Embryonic facial prominence (tissue), 1 donor: ENCODE measurements around the gene CBX1.
"Not testable (repeated sequence)": the region's sequence is repeated elsewhere in the genome, so short reads cannot be mapped to it uniquely, and the experiment has no call there.

Experiments
- DNase-seq: peaks from one replicate; pipeline ENCODE4 v3.0.0-alpha.2; 2016; ENCODE audit errors: extremely low spot score

CBX1 gene

DNA sequence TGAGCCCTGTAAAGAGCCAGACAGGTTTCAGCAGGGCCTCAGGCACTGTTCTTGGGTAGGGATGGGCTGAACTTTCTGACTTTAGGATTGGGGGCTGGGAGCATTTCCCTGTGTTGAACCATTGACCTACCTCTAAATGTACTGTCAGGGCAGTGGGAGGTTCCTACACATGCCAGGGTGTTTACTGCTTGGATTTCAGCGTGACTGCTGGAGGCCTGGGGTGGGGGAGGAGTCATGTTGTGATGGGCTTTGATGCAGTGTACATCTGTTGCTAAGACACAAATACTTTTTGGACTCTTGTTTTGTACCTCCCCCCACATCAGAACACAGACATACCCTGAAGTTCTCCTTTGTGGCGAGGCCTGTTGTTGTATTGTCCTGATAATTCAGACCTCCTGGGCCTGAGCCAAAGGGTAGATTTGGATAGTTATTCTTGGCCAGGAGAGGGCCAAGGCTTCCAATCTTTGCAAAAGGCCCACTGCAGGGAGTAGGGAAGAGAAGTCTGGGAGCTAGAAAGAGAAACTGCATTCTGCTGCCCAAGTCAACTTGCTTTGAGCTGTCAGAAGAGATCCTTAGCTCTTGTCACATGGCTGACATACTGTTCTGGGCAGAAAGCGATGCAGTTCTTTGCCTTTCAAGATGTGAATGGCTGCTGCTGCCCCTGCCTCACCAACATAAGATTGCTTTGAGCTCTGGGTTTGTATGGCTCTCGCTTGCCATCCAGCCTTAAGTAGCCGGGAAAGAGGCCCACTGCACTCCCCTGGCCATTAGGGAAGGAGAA lies 49.4 kb downstream of the CBX1 start:
- peak; percentile 56 for DNase-seq

DNA sequence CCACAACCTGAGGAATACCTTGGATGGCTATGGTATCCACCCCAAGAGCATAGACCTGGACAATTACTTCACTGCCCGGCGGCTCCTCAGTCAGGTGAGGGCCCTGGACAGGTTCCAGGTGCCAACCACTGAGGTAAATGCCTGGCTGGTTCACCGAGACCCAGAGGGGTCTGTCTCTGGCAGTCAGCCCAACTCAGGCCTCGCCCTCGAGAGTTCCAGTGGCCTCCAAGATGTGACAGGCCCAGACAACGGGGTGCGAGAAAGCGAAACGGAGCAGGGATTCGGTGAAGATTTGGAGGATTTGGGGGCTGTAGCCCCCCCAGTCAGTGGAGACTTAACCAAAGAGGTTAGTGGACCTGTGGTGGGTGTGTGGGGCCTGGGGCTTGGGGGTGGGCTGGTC lies 50.0 kb downstream of the CBX1 start:
- DNase-seq = no peak

DNA sequence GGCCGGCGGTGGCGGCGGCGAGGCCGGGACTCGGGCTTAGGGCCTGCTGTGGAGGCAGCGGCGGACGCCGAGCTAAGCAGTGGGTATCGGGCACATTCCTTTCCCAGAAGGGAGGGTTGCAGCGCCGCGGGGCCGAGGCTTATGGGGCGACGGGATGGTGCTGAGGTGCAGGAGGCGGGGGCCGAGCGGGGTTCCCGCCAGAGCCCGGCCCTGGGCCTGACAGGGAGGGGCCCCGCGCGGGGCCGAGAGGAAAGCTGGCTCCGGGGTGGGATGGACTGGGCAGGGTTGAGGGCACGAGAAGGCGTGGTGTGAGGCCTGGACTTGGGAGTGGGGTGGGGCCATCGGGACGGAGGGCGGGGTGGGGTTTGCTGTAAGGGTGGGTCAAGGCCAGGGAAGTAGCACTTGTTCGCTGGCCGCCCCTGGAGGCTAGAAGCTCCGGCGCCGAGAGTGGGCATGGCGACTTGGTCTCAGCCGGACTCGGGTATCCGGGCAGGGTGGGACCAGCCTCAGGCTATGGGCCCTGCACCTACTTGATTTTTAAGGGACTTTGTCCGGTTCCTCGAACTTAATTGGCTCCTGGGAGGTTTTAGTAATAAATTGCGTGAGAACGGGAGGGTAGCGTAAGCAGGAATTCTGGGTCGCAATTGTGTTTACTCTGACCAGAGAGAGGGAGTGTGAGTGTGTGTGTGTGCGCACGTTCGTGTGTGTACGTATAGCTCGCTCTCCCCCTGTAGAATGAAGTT lies 52.7 kb downstream of the CBX1 start:
- no peak for DNase-seq

DNA sequence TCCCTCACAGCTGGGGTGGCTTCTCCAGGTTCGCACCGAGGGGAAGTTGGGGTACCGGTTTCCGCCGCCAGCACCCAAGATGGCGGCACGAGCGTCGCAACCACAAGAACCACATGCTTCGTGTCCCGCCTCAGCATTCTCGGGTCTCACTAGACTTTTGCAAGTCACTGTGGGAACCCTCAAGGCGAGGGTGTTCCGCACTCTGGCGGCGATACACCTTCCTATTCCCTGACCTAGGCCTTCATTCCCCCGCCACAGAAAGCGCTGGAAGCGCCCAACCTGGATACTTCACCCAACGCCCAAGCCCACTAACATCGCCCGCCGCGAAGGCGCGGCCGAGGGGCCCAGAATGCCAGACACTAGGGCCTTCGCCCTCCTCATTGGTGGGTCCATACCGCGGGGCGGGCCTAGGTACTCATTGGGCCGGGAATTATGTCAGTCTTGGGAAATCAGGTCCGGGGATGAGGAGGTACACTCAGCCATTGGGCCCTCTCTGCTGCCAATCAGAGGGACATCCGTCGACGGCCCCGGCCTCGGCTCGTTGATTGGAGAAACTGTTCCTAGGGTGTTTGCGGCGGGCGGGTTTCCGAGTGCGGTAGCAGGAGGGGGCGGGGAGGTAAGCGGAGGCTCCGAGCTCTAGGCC lies 53.4 kb downstream of the CBX1 start, which contains the start of gene NFE2L1:
Gene NFE2L1, plus strand, starts transcription at position 619 of the 643 bp plus-strand sequence. CDS start 2,760 bp downstream, outside the sequence.
- peak; percentile 98 for DNase-seq

DNA sequence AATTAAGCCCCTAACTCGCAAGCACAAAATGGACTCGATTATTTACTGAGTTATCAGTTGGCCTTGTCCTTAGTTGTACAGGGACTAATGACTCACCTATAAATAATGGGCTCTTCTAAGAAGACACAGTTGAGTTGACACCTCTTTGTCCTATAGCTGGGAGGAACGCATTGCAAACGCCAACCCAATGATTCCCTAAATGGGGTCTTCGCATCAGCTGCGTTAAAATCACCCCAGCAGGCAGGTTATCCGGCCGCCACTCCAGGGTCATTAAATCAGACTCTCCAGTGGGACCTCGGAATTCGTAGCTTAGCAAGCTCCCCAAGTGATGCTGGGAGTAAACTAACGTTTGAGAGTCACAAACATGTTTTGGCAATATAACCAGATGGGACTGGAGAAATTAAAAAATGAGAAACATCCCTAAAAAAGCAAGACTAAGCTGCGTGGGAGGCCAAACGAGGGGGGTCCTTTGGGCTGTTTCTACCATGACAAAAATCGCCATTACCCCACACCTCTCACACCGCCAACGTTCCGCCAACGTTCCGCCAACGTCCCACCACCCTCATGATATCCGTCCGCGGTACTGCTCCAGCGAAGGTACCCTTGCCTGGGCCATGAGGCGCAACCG lies 54.1 kb downstream of the CBX1 start:
- no peak for DNase-seq

DNA sequence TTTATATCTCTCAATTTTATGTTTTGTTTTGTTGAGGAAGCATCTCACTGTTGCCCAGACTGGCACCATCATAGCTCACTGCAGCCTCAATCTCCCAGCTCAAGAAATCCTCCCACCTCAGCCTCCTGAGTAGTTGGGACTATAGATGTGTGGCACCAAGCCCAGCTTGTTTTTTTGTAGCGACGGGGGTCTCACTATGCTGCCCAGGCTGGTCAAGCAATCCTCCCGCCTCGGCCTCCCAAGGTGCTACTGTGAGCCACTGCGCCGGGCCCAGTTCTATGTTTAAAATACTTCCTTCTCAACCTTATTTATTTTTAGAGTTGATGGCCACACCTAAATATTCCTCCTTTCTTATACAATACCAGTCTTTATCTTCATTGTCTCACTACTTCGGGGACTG lies 55.0 kb downstream of the CBX1 start:
- no peak for DNase-seq

DNA sequence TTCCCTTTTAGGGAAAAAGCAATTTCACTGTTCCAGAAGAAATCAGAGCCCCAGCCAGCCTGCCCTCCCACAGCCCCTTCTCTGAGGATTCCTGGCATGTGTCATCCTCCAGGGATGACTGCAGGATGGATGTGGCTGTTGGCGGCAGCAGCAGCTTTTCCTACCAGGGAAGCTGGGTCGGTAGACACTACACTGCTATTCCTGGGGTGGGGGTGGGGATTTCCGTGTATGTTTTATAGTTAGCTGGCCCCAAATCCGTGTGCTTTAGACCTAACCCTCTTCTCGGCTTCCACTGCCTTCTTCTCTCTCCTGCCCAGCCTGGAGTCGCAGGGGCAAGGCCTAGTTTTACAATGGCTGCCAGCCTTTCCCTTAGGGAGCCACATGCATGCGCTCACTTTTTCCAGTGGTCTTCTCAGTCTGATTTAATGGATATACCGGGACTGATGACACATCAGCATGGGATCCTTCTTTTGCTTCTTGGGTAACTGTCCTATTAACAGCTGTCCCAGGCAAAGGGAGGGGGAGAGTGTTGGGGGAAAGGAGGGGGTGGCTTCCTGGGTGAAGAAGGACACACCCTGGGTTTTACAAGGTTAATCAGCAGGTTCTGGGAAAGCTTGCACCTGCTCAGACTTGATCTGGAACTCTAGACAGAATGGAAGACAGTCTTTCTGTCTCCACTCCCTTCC lies 55.8 kb downstream of the CBX1 start:
- DNase-seq = no peak

DNA sequence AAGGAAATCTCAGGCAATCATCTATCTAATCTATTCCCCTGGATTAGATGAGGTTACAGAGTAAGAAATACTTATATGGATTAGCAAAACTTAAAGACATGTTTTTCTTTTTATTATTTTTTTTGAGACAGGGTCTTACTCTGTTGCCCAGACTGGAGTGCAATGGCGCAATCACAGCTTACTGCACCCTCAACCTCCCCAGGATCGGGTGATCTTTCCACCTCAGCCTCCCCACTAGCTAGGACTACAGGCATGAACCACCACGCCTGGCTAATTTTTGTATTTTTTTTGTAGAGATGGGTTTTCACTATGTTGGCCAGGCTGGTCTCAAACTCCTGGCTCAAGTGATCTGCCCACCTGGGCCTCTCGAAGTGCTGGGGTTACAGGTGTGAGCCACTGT lies 56.4 kb downstream of the CBX1 start:
- no peak for DNase-seq

DNA sequence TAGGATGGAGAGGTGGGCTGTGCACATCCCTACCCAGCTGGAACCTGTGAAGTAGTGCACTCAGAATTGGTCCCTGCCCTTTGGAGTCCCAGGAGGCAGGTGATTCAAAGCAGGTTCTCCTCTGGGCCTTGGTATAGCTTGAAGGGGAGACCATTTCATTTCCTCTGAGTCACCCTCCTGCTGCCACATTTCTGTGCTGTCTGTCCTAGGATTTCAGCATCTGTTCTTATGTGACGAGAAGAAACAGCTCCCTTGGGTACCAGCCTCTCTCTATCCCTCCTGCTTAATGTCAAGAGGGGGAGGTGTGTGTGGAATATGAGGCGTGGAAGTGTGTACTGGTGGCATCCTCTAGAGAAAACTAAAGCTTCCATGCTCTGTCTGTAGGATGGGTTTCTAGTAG lies 58.1 kb downstream of the CBX1 start:
- DNase-seq = no peak

DNA sequence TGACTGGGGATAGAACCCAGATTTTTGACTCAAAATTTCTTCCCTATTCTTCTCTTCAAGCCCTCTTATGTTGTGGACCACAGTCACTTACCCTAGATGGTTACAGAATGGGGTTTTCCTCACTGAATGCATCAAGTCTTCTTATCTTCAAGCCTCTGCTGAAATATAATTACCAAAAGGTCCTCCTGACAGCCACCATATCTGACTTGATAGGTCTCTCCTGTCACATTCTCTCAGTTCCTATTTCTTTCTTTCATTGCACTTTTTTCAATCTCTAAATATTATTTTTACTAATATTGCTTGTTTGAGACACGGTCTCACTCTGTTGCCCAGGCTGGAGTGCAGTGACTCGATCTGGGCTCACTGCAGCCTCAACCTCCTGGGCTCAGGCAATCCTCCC lies 62.6 kb downstream of the CBX1 start:
- no peak for DNase-seq

DNA sequence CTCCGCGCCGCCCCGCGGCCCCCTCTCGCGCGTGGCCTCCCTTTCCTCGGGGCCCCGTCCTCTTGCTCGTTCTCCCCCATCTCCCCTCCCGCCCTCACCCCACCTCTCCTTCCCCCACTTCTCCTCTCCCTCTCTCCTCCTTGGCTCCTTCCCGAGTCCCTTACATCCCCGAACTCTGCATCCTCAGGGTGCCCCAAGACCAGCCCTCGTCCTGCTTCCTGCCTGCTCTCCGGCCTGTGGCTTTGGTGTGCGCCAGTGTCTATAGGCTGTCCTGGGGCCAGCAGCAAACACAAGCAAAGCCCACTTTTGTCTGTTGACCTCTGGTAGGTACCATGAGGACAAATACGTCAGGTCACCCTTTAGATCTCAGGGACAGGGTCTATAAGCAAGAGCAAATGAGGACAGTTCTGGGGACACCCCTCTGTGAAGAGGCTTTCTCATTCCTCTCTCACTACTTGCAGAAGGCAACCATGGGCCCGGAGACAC lies 63.4 kb downstream of the CBX1 start:
- no peak for DNase-seq

DNA sequence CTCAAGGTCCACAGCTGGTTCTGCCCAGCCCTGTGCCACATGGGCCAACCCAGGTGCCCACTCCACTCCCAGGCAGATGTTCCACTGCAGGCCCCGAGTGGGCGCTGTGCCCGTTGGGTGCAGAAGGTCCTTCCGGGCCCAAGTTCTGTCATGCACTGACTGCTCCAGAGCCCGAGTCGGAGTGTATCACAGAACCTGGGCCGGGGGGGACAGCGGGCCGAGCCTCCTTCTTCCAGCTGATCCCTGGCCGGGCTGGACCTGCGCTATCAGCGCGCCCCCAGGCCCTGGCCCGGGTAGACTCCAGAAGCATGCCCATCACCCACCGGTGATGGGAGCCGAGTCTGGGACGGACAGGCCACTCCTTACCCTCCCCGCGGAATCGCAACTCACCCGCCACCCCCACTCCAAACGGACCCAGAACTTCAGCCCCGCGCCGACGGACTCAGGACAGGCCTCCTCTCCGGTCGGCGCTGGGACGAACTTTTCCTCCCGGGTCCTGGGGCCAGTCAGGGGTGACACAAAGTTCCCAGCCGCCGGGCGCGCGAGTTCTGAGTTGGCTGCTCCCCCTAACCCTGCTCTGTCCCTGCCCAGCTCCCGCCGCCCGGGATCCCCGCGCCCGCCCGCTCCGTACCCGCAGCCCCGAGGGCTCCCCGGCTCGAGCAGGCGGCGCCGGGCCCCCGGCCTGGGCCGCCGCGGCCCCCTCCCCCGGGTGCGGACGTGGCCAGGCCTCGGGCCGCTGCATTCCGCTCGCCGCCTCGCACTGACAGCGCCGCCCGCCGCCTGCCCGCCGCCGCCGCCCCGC lies 64.0 kb downstream of the CBX1 start, which contains the start of gene COPZ2:
Gene COPZ2, minus strand, starts transcription at position 762 of the 802 bp plus-strand sequence. Its CDS starts 20 bp downstream, at position 742.
- DNase-seq = no peak

DNA sequence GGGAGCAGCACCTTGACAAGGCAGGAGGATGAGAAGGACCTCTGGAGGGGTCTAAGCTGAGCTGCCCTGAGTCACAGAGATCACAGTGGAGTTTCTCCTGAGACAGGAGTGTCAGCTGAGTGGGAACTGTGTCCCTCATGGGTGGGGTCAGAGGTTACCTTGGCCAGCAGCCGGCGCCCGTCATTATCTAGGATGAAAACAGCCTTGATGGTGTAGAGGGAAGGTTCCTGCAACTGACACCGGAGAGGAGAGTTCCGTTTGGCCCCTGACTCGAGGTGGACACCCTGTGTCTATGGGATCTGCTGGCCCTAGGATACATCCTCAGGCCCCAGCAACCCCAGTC lies 64.6 kb downstream of the CBX1 start:
- no peak for DNase-seq

DNA sequence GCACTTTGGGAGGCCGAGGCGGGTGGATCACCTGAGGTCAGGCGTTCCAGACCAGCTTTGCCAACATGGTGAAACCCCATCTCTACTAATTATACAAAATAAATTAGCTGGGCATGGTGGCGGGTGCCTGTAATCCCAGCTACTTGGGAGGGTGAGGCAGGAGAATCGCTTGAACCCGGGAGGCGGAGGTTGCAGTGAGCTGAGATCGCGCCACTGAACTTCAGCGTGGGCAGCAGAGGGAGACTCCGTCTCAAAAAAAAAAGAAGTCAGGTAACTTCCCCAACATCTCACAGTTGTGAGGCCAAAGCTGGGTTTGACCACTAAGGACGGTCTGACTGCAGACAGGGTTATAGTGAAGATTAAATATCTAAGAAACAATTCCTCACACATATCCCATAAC lies 66.5 kb downstream of the CBX1 start:
- DNase-seq = not testable (repeated sequence)

DNA sequence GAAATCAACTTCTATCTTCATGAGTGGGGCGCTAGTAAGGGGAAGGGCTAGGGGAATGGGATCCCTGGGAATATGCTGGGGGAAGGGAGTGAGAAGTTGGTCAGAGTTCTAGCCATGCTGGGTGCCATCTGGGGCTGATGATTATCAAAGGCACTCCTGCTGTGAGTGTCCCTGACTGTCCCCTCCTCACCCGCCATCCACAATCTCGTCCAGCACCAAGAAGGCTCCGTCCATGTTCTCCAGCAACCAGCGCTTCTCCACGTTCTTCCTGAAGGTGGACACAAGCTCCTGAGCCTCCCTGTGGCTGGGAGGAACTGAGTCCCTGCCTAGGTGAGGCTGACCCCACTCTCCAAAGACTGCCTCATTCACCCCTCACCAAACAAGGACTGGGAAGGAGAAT lies 69.3 kb downstream of the CBX1 start:
- no peak for DNase-seq

DNA sequence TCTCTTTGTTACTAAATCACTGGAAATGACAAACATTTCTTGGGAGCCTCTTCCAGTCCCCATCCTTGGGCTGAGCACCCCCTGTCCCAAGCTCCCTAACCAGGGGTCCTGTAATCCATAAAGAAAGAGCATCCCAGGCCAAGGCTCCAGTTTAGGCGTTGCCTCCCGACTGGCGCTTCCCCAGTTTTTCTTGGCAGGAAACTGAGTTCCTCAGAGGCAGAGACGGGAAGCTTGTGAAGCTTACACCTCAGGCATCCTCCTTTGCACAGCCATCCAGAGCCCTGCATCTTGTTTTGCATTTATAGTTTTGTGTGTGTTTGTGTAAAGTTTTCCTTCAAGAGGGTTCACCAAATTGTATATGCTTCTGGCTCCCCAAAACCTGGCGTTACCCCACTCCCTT lies 70.7 kb downstream of the CBX1 start:
- DNase-seq = no peak

DNA sequence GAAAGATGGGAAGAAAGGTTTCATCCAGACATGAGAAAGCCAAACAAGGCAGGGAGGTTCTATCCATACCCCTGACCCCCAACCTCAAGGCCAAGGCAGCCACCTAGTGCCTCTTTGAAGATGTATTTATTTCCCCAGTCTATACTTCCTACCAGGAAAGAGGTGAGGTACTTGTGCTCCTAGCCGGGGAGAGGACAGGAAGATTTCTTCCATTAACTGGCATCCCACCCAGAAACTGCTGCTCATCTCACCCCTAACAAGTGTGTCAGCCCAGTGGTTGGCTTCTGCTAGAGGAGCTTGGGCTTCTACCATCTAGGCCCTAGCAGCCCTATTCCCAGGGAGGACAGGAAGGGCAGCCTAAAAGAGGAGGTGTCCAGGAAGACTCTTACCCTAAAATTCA lies 72.5 kb downstream of the CBX1 start:
- no peak for DNase-seq

DNA sequence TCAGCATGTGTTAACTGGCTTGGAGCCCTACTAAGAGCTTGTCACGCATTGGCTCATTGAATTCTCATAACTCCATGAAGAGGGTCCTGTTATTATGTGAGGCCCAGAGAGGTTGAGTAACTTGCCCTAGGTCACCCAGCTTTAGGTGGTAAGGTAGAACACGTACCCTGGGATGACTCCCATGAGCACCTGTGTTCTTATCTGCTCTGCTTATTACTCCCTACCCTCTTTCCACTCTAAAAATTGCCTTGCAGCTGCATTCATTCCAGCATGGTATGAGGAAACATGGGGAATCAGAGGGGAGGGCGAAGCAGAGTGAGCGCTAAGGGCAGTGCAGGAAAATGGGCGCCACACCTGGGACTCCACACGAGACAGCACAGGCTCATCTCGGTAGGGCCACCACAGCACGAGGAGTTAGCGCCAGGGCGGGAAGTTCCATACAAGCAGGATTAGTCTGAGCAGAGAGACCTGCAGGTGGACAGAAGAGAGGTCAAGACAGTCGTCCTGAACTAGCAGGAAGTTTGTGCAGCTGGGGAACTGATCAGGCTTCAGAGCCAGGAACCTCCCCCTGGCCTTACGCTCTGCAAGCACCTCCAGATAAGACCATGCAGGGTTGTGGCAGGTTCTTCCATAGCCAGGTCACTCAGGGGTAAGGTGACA lies 73.8 kb downstream of the CBX1 start:
- no peak for DNase-seq

DNA sequence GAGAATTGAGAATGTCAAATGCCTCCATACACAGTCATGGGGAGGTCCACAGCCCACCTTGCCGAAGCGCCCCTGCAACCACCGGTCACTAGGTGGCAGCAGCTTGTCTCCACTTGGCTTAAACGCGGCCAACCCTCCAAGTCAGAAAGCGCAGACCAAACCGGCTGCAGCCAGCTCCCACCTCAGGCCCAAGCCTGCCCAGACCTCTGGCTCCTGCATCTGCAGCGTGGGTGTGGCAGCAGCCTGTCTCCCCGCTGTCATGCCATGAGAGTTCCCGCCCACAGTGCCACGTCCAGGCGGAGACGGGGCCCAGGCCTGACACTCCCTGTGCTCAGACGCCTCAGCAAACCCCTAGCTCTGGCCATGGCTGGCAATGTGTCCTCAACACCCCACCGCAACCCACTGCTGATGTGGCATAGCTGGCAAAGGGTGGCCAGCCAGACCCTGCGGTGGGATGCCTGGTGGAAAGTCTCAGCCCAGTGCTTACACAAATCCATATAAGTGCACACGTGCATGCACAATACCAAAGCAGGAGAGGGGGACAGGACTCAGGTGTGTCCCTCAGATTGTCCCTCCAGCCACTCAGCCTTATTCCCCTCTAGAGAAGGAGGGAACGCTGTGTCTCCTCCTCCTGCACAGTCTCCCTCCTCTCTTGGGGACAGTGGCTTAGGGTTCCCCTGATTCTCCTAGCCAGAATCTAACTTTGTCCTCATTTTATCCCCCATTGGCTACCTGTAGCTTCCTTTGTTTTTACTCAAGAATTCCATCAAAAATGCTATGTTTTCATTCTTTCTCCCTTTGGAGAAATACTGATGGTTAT lies 74.6 kb downstream of the CBX1 start:
- peak; percentile 58 for DNase-seq
